Small intestine (tissue), 7 donors: ENCODE results near the gene SEMA6B. TPM values are rescaled to one million over a fixed set of nuclear protein-coding genes. Genes with fewer than 3 reads are reported as not detected.
"Not testable (repeated sequence)": the region's sequence is repeated elsewhere in the genome, so short reads cannot be mapped to it uniquely, and the experiment has no call there.

Experiments used
- DNase-seq, 2 donors: peaks; one replicate each; pipeline versions ENCODE4 v3.0.0 to v3.0.0-alpha.2; 2013
- FAIRE-seq: peaks from 2 replicates; lab custom pipeline; 2012; peaks lifted over from hg19 to GRCh38; lab: Jason Lieb, UNC
- H3K27ac ChIP-seq, 3 donors: one replicate each; pipeline ENCODE4 v1.5.1; 2013; ENCODE audit warnings: low read length in 2 of 3, mild to moderate bottlenecking in 2 of 3, control low read depth in 1 of 3, inconsistent platforms in 1 of 3, low read depth in 1 of 3, moderate library complexity in 1 of 3
- H3K27me3 ChIP-seq, 3 donors: one replicate each; pipeline ENCODE4 v1.6.1; 2013; ENCODE audit warnings: low read length in 3 of 3, inconsistent platforms in 1 of 3; ENCODE audit not compliant: control insufficient read depth in 3 of 3, insufficient read depth in 3 of 3
- H3K36me3 ChIP-seq, 3 donors: one replicate each; pipeline ENCODE4 v1.6.1; 2013; ENCODE audit warnings: low read length in 3 of 3, inconsistent platforms in 1 of 3, low read depth in 1 of 3, mild to moderate bottlenecking in 1 of 3, moderate library complexity in 1 of 3; ENCODE audit not compliant: control insufficient read depth in 3 of 3, insufficient read depth in 2 of 3
- H3K4me1 ChIP-seq, 3 donors: one replicate each; pipeline ENCODE4 v1.6.1; 2013; ENCODE audit warnings: low read length in 2 of 3, inconsistent platforms in 1 of 3, low read depth in 1 of 3, mild to moderate bottlenecking in 1 of 3, moderate library complexity in 1 of 3; ENCODE audit not compliant: control insufficient read depth in 3 of 3, insufficient read depth in 2 of 3
- H3K4me3 ChIP-seq, 3 donors: one replicate each; pipeline ENCODE4 v1.5.1; 2013; ENCODE audit warnings: low read length in 3 of 3, control low read depth in 1 of 3, inconsistent platforms in 1 of 3, low read depth in 1 of 3, mild to moderate bottlenecking in 1 of 3, moderate library complexity in 1 of 3
- H3K9me3 ChIP-seq, 2 donors: one replicate each; pipeline ENCODE4 v1.6.1; 2013; ENCODE audit warnings: low read depth in 1 of 2, low read length in 1 of 2; ENCODE audit not compliant: control insufficient read depth in 2 of 2, insufficient read depth in 1 of 2
- WGBS, 3 donors: extraction: QIAGEN DNeasy Blood & Tissue Kit; methylation state at CpG; one replicate each; pipeline ENCODE4 v1.1.7; 2013; 5-methylcytosine and 5-hydroxymethylcytosine counted together
- polyA plus RNA-seq, 4 donors: library from polyadenylated mRNA; stranded (reverse) in 3 of 4; unstranded in 1 of 4; fragments of 200-250 nt in 3 of 4; fragments of 120-200 nt in 1 of 4; gene quantifications; one replicate each; pipeline versions ENCODE4 v1.2.1 to v1.2.3, GENCODE V29; 2013
- donor health status: healthy with polysubstance abuse.
- donor health status: control.
- donor health status: control.
- donor health status: Bipolar disorder and iron deficiency.
- donor health status: healthy.

The SEMA6B gene
- polyA plus RNA-seq, 4 donors: 0.22 to 6.0 (median 2.0) TPM

- peaks cover 0 to 28% (median 3%) of the 10 kb centered on the region in 3 donors for H3K27me3 ChIP-seq
- H3K27ac ChIP-seq: no peak overlapping the region
- DNase-seq: no peak
- H3K36me3 ChIP-seq: no peaks in the 10 kb centered on the region
- WGBS, 3 donors: 55 to 59% (median 55%) methylated on average over 22 of the region's 22 CpGs
- no peak overlapping the region for H3K4me3 ChIP-seq
- H3K4me1 ChIP-seq: no peaks in the 10 kb centered on the region
- FAIRE-seq: no peak
- no peaks in the 10 kb centered on the region for H3K9me3 ChIP-seq
Observed at GRCh38 chr19:4571305-4571917, 11.9 kb upstream of the SEMA6B start.

- Histone ChIP-seq H3K27ac (no peak overlapping the region), H3K9me3 (no peaks in the 10 kb centered on the region), H3K4me3 (no peak overlapping the region), H3K36me3 (no peaks in the 10 kb centered on the region), H3K4me1 (no peaks in the 10 kb centered on the region), H3K27me3 (peaks cover 0 to 23% (median 3%) of the 10 kb centered on the region in 3 donors)
- 72 to 81% (median 73%) methylated on average over 5 of the region's 5 CpGs for WGBS, 3 donors
- FAIRE-seq (no peak), DNase-seq (no peak)
Observed at GRCh38 chr19:4570916-4571304, 11.4 kb upstream of the SEMA6B start.

- no peak overlapping the region for H3K4me3 ChIP-seq
- DNase-seq (no peak), FAIRE-seq (no peak)
- no peaks in the 10 kb centered on the region for H3K9me3 ChIP-seq
- peaks cover 0 to 18% (median 0%) of the 10 kb centered on the region in 3 donors for H3K27me3 ChIP-seq
- H3K27ac ChIP-seq: no peak overlapping the region
- no peaks in the 10 kb centered on the region for H3K36me3 ChIP-seq
- 67 to 77% (median 72%) methylated on average over 11 of the region's 11 CpGs for WGBS, 3 donors
- H3K4me1 ChIP-seq: no peaks in the 10 kb centered on the region
Observed at GRCh38 chr19:4570402-4570801, 10.9 kb upstream of the SEMA6B start.

- no peak overlapping the region for H3K4me3 ChIP-seq
- no peaks in the 10 kb centered on the region for H3K36me3 ChIP-seq
- DNase-seq (no peak), FAIRE-seq (no peak)
- WGBS, 3 donors: 70 to 77% (median 77%) methylated on average over 7 of the region's 7 CpGs
- H3K27me3 ChIP-seq: peaks cover 0 to 4% (median 0%) of the 10 kb centered on the region in 3 donors
- H3K27ac ChIP-seq: no peak overlapping the region
- no peaks in the 10 kb centered on the region for H3K9me3 ChIP-seq
- H3K4me1 ChIP-seq: no peaks in the 10 kb centered on the region
Observed at GRCh38 chr19:4568886-4569285, 9.4 kb upstream of the SEMA6B start.

- Histone ChIP-seq H3K27me3 (no peaks in the 10 kb centered on the region), H3K9me3 (no peaks in the 10 kb centered on the region), H3K4me1 (no peaks in the 10 kb centered on the region), H3K27ac (no peak overlapping the region), H3K4me3 (no peak overlapping the region), H3K36me3 (no peaks in the 10 kb centered on the region)
- WGBS, 3 donors: 41 to 47% (median 43%) methylated on average over 14 of the region's 14 CpGs
- DNase-seq (peak; percentile 32 to 47), FAIRE-seq (no peak)
Observed at GRCh38 chr19:4567584-4568071, 8.1 kb upstream of the SEMA6B start.

- Histone ChIP-seq H3K27ac (peak overlapping the region in 1 of 3 donors; percentile 45), H3K4me3 (no peak overlapping the region), H3K9me3 (no peaks in the 10 kb centered on the region), H3K27me3 (no peaks in the 10 kb centered on the region), H3K36me3 (no peaks in the 10 kb centered on the region), H3K4me1 (no peaks in the 10 kb centered on the region)
- no peak for FAIRE-seq
- WGBS, 3 donors: 75 to 84% (median 77%) methylated on average over 34 to 35 of the region's 35 CpGs
- no peak for DNase-seq
Observed at GRCh38 chr19:4566402-4567051, 7.0 kb upstream of the SEMA6B start.

GRCh38 chr19:4563562-4563961 lies 4.1 kb upstream of the SEMA6B start:
- not testable (repeated sequence) for H3K9me3 ChIP-seq, H3K4me1 ChIP-seq, H3K27ac ChIP-seq, H3K4me3 ChIP-seq, H3K36me3 ChIP-seq, FAIRE-seq, DNase-seq, H3K27me3 ChIP-seq
- WGBS, 3 donors: 64 to 82% (median 65%) methylated on average over 3 to 5 of the region's 5 CpGs

GRCh38 chr19:4562085-4562484 lies 2.6 kb upstream of the SEMA6B start:
- WGBS, 3 donors: 69 to 89% (median 76%) methylated on average over 7 of the region's 7 CpGs
- FAIRE-seq, H3K9me3 ChIP-seq, H3K4me1 ChIP-seq, H3K27ac ChIP-seq, H3K36me3 ChIP-seq, H3K27me3 ChIP-seq, H3K4me3 ChIP-seq, DNase-seq: not testable (repeated sequence)
